MCF 10A (cell line): Measurements from ENCODE around the gene PPP1R3F. TPM values are rescaled to one million over a fixed set of nuclear protein-coding genes. Genes with fewer than 3 reads are reported as not detected.

Experiments
- BruUV-seq: library from RNA; stranded (reverse); fragments of 400-500 nt; replicated peaks from 2 replicates; lab custom pipeline; 2021; lab: Mats Ljungman, UMichigan
- CTCF ChIA-PET: fragments of 300-600 bp; sonication (Branson Sonifier 250); formaldehyde crosslinking; extraction: SDS; loops from one replicate; lab custom pipeline; 2021; ENCODE audit warnings: antibody characterized with exemption, inconsistent platforms; lab: Yijun Ruan, JAX
- POLR2A ChIA-PET: fragments of 300-600, 350-650 bp; sonication (Branson Sonifier 250); formaldehyde crosslinking; extraction: SDS; loops from one replicate; lab custom pipeline; 2020; ENCODE audit warnings: antibody characterized with exemption, inconsistent platforms; lab: Yijun Ruan, JAX
- DNase-seq: peaks from one replicate; pipeline ENCODE4 v3.0.0-alpha.2; 2018; ENCODE audit not compliant: unreplicated experiment
- H3K27ac Mint-ChIP-seq: one replicate; pipeline ENCODE4 v1.8.0; 2022; ENCODE audit warnings: mild to moderate bottlenecking, low read depth, mixed read lengths; ENCODE audit not compliant: unreplicated experiment
- H3K27me3 Mint-ChIP-seq: one replicate; pipeline ENCODE4 v1.8.0; 2022; ENCODE audit warnings: mixed read lengths; ENCODE audit not compliant: insufficient read depth, unreplicated experiment
- H3K36me3 Mint-ChIP-seq: one replicate; pipeline ENCODE4 v1.8.0; 2022; ENCODE audit warnings: mild to moderate bottlenecking, moderate library complexity, mixed read lengths; ENCODE audit not compliant: insufficient read depth, unreplicated experiment
- H3K4me1 Mint-ChIP-seq: one replicate; pipeline ENCODE4 v1.8.0; 2022; ENCODE audit warnings: mixed read lengths; ENCODE audit not compliant: insufficient read depth, unreplicated experiment
- H3K4me3 Mint-ChIP-seq: one replicate; pipeline ENCODE4 v1.8.0; 2022; ENCODE audit warnings: mild to moderate bottlenecking, moderate library complexity, mixed read lengths; ENCODE audit not compliant: unreplicated experiment
- H3K9me3 Mint-ChIP-seq: one replicate; pipeline ENCODE4 v1.8.0; 2022; ENCODE audit warnings: mixed read lengths; ENCODE audit not compliant: unreplicated experiment
- intact Hi-C: fragments of 100-400 bp; cut with micrococcal nuclease; formaldehyde crosslinking; loops from 2 replicates; pipeline ENCODE4 v1.14.1; 2022
- total RNA-seq: library from RNA; stranded (reverse); gene quantifications from 2 replicates; pipeline ENCODE4 v1.2.3, GENCODE V29; 2022
- TF ChIP-seq, protein P1 (sequence below): fragments of 200-600 bp; IDR thresholded peaks from one replicate; pipeline ENCODE4 v1.8.0; 2022; ENCODE audit warnings: antibody characterized with exemption, mild to moderate bottlenecking; ENCODE audit not compliant: unreplicated experiment

The PPP1R3F gene
- total RNA-seq, 1 experiment from 2014 or later: 7.0 TPM

- ChIA-PET CTCF (interaction anchor here (0.6 kb wide), 1 partner anchor 587 kb away, joined by 3 read pairs; no protein-coding TSS in a partner anchor), POLR2A (interaction anchor here (0.6 kb wide), 1 partner anchor 13 kb away, joined by 3 read pairs; no protein-coding TSS in a partner anchor)
- no peak overlapping the region for H3K4me3 Mint-ChIP-seq
- H3K4me1 Mint-ChIP-seq: no peaks in the 10 kb centered on the region
- H3K9me3 Mint-ChIP-seq: no peaks in the 10 kb centered on the region
- no peak for DNase-seq
- peaks cover 14% of the 10 kb centered on the region for H3K36me3 Mint-ChIP-seq
- intact Hi-C loops: no loop called here
- H3K27ac Mint-ChIP-seq: no peak overlapping the region
- TF ChIP-seq, protein P1, sequence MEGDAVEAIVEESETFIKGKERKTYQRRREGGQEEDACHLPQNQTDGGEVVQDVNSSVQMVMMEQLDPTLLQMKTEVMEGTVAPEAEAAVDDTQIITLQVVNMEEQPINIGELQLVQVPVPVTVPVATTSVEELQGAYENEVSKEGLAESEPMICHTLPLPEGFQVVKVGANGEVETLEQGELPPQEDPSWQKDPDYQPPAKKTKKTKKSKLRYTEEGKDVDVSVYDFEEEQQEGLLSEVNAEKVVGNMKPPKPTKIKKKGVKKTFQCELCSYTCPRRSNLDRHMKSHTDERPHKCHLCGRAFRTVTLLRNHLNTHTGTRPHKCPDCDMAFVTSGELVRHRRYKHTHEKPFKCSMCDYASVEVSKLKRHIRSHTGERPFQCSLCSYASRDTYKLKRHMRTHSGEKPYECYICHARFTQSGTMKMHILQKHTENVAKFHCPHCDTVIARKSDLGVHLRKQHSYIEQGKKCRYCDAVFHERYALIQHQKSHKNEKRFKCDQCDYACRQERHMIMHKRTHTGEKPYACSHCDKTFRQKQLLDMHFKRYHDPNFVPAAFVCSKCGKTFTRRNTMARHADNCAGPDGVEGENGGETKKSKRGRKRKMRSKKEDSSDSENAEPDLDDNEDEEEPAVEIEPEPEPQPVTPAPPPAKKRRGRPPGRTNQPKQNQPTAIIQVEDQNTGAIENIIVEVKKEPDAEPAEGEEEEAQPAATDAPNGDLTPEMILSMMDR: no peak
- H3K27me3 Mint-ChIP-seq: no peaks in the 10 kb centered on the region
- no TSS peak for BruUV-seq
These were observed 19.0 kb upstream of the PPP1R3F start for GRCh38 chrX:49250578-49250977.

GRCh38 chrX:49251325-49251724 is 18.3 kb upstream of the PPP1R3F start:
- peaks cover 6% of the 10 kb centered on the region for H3K36me3 Mint-ChIP-seq
- DNase-seq: no peak
- no peaks in the 10 kb centered on the region for H3K27me3 Mint-ChIP-seq
- BruUV-seq: no TSS peak
- TF ChIP-seq, protein P1: no peak
- H3K9me3 Mint-ChIP-seq: no peaks in the 10 kb centered on the region
- ChIA-PET POLR2A (interaction anchor here (0.7 kb wide), 1 partner anchor 14 kb away, joined by 3 read pairs; no protein-coding TSS in a partner anchor), CTCF (no interaction called here)
- no peak overlapping the region for H3K27ac Mint-ChIP-seq
- no peaks in the 10 kb centered on the region for H3K4me1 Mint-ChIP-seq
- no peak overlapping the region for H3K4me3 Mint-ChIP-seq
- intact Hi-C loops: no loop called here

GRCh38 chrX:49254639-49255038 is 15.0 kb upstream of the PPP1R3F start:
- BruUV-seq: no TSS peak
- Mint-ChIP-seq H3K4me1 (no peaks in the 10 kb centered on the region), H3K4me3 (no peak overlapping the region), H3K27ac (no peak overlapping the region), H3K9me3 (no peaks in the 10 kb centered on the region), H3K27me3 (no peaks in the 10 kb centered on the region), H3K36me3 (no peaks in the 10 kb centered on the region)
- ChIA-PET POLR2A (no interaction called here), CTCF (interaction anchor here (0.6 kb wide), 1 partner anchor 308 kb away, joined by 3 read pairs; no protein-coding TSS in a partner anchor)
- TF ChIP-seq, protein P1: no peak
- DNase-seq: no peak
- intact Hi-C loops: no loop called here

DNA sequence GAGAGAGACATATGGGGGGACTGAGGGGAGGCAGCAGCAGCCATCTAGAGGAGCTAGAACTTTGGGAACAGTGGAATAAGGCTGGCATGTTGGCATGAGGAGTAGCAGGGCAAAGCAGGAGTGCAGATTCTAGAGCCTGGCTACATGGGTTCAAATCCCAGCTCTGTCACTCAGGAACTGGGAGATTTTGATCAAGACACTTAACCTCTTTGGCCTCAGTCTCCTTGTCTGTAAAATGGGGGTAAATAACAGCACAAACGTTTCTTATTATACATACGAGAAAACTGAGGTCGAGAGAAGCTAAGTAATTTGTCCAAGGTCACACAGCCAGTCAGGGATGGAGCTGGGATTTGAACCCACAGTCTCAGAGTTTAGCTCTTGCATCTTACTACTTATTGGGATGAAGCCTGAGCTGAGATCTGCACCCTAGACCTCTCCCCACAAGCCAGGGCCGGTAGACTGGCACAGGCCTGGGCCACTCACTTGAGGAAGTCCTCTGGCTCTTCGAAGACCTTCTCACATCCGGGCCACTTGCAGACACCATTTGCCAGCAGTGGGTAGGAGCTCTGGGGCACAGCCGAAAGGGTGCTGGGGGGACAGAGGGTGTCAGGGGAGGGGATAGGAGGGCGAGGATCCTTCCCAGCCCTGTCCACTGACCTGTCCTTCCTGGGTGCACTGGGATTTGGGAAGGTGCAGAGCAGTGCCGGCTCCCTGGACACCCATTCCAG is 13.2 kb upstream of the PPP1R3F start:
- ChIA-PET POLR2A (interaction anchor here (0.6 to 1.7 kb wide), 2 partner anchors 12 to 337 kb away, joined by 3 to 7 read pairs; no protein-coding TSS in a partner anchor), CTCF (no interaction called here)
- intact Hi-C loops: no loop called here
- no peak for DNase-seq
- H3K9me3 Mint-ChIP-seq: no peaks in the 10 kb centered on the region
- no peak overlapping the region for H3K27ac Mint-ChIP-seq
- no TSS peak for BruUV-seq
- no peak overlapping the region for H3K4me3 Mint-ChIP-seq
- TF ChIP-seq, protein P1: no peak
- no peaks in the 10 kb centered on the region for H3K36me3 Mint-ChIP-seq
- no peaks in the 10 kb centered on the region for H3K4me1 Mint-ChIP-seq
- H3K27me3 Mint-ChIP-seq: no peaks in the 10 kb centered on the region
